HEK293 (cell line): ENCODE results near the gene SDC3.

ENCODE experiments used
- CTCF ChIA-PET: fragments of 350-600 bp; formaldehyde crosslinking; extraction: SDS; loops from one replicate; lab custom pipeline; 2021; ENCODE audit warnings: antibody characterized with exemption; lab: Yijun Ruan, JAX
- POLR2A ChIA-PET: fragments of 300-600 bp; formaldehyde crosslinking; extraction: SDS; loops from one replicate; lab custom pipeline; 2020; ENCODE audit warnings: antibody characterized with exemption, inconsistent platforms; lab: Yijun Ruan, JAX
- H3K27ac ChIP-seq: fragments of 200-500 bp; sonication (Bioruptor generic); 2 replicates; pipeline ENCODE4 v1.5.1; 2014; ENCODE audit warnings: low read depth, low read length, control low read depth, inconsistent platforms; ENCODE audit errors: extremely low read depth
- H3K36me3 ChIP-seq, 2 experiments: fragments of 200-500 bp in 1 of 2; sonication (Bioruptor generic) in 1 of 2; 1 replicate in 1 of 2; 2 replicates in 1 of 2; pipeline ENCODE4 v1.5.1; 2014 to 2017; ENCODE audit warnings: inconsistent platforms in 2 of 2, low read length in 2 of 2; ENCODE audit not compliant: control insufficient read depth in 2 of 2, insufficient read depth in 1 of 2
- H3K4me1 ChIP-seq: fragments of 200-500 bp; sonication (Bioruptor generic); 2 replicates; pipeline ENCODE4 v1.5.1; 2014; ENCODE audit warnings: mild to moderate bottlenecking, low read length, inconsistent platforms; ENCODE audit not compliant: control insufficient read depth, insufficient read depth
- H3K4me3 ChIP-seq: 2 replicates; pipeline ENCODE4 v1.5.1; 2011; ENCODE audit warnings: low read depth, mild to moderate bottlenecking, control low read depth, low read length, moderate library complexity
- H3K9me3 ChIP-seq: fragments of 200-500 bp; sonication (Bioruptor generic); 2 replicates; pipeline ENCODE4 v1.5.1; 2014; ENCODE audit warnings: low read depth, low read length, inconsistent platforms; ENCODE audit not compliant: control insufficient read depth, insufficient read depth
- GLI4 ChIP-seq: fragments of 450-650 bp; formaldehyde crosslinking; IDR thresholded peaks from 2 replicates; pipeline ENCODE4 v1.5.1; 2016; ENCODE audit warnings: missing biosample characterization, missing genetic modification characterization
- HOXD13 ChIP-seq: sonication (generic); formaldehyde crosslinking; IDR thresholded peaks from 2 replicates; pipeline ENCODE4 v1.8.0; 2022; ENCODE audit warnings: missing genetic modification reagents, borderline replicate concordance
- KLF9 ChIP-seq: fragments of 450-650 bp; formaldehyde crosslinking; IDR thresholded peaks from 2 replicates; pipeline ENCODE4 v1.5.1; 2016; ENCODE audit warnings: missing biosample characterization, missing genetic modification characterization, low read depth
- OSR2 ChIP-seq: fragments of 450-650 bp; formaldehyde crosslinking; IDR thresholded peaks from 2 replicates; pipeline ENCODE4 v1.5.1; 2016; ENCODE audit warnings: missing biosample characterization, missing genetic modification characterization
- RBAK ChIP-seq: fragments of 450-650 bp; formaldehyde crosslinking; IDR thresholded peaks from 2 replicates; pipeline ENCODE4 v1.5.1; 2016; ENCODE audit warnings: missing biosample characterization, missing genetic modification characterization
- SP3 ChIP-seq: fragments of 450-650 bp; formaldehyde crosslinking; IDR thresholded peaks from 2 replicates; pipeline ENCODE4 v1.5.1; 2016; ENCODE audit warnings: missing biosample characterization, missing genetic modification characterization
- ZBTB44 ChIP-seq: fragments of 450-650 bp; IDR thresholded peaks from 2 replicates; pipeline ENCODE4 v1.5.1; 2018; ENCODE audit warnings: missing biosample characterization, mild to moderate bottlenecking, missing genetic modification characterization
- ZFHX2 ChIP-seq: fragments of 450-650 bp; formaldehyde crosslinking; conservative IDR thresholded peaks from 2 replicates; pipeline ENCODE4 v1.5.1; 2016; ENCODE audit warnings: missing biosample characterization, missing genetic modification characterization
- ZNF169 ChIP-seq: fragments of 450-650 bp; formaldehyde crosslinking; IDR thresholded peaks from 2 replicates; pipeline ENCODE4 v1.5.1; 2016; ENCODE audit warnings: missing biosample characterization, missing genetic modification characterization
- ZNF18 ChIP-seq: fragments of 450-650 bp; formaldehyde crosslinking; IDR thresholded peaks from 2 replicates; pipeline ENCODE4 v1.5.1; 2016; ENCODE audit warnings: missing biosample characterization, missing genetic modification characterization
- ZNF24 ChIP-seq: fragments of 450-650 bp; formaldehyde crosslinking; IDR thresholded peaks from 2 replicates; pipeline ENCODE4 v1.5.1; 2016; ENCODE audit warnings: missing biosample characterization, missing genetic modification characterization
- ZNF274 ChIP-seq, 2 experiments: fragments of 200-500 bp in 1 of 2; fragments of 450-650 bp in 1 of 2; sonication (Bioruptor generic) in 1 of 2; formaldehyde crosslinking in 1 of 2; IDR thresholded peaks; 2 replicates each; pipeline versions ENCODE4 v1.5.1 to v1.6.1; 2014 to 2016; ENCODE audit warnings: borderline replicate concordance in 1 of 2, inconsistent platforms in 1 of 2, low read length in 1 of 2, missing biosample characterization in 1 of 2, missing genetic modification characterization in 1 of 2
- ZNF280D ChIP-seq: fragments of 450-650 bp; formaldehyde crosslinking; IDR thresholded peaks from 2 replicates; pipeline ENCODE4 v1.5.1; 2016; ENCODE audit warnings: missing biosample characterization, missing genetic modification characterization
- ZNF335 ChIP-seq: fragments of 450-650 bp; formaldehyde crosslinking; conservative IDR thresholded peaks from 2 replicates; pipeline ENCODE4 v1.5.1; 2016; ENCODE audit warnings: missing biosample characterization, missing genetic modification characterization
- ZNF561 ChIP-seq: fragments of 450-650 bp; IDR thresholded peaks from 2 replicates; pipeline ENCODE4 v1.5.1; 2018; ENCODE audit warnings: missing biosample characterization, missing genetic modification characterization, borderline replicate concordance
- ZNF571 ChIP-seq: fragments of 450-650 bp; formaldehyde crosslinking; IDR thresholded peaks from 2 replicates; pipeline ENCODE4 v1.5.0; 2017; ENCODE audit warnings: missing biosample characterization, missing genetic modification characterization
- ZNF629 ChIP-seq: fragments of 450-650 bp; formaldehyde crosslinking; IDR thresholded peaks from 2 replicates; pipeline ENCODE4 v1.5.1; 2017; ENCODE audit warnings: missing biosample characterization, missing genetic modification characterization
- ZNF660 ChIP-seq: fragments of 450-650 bp; IDR thresholded peaks from 2 replicates; pipeline ENCODE4 v1.5.1; 2018; ENCODE audit warnings: missing biosample characterization, mild to moderate bottlenecking, missing genetic modification characterization
- ZNF777 ChIP-seq: fragments of 450-650 bp; formaldehyde crosslinking; IDR thresholded peaks from 2 replicates; pipeline ENCODE4 v1.5.1; 2017; ENCODE audit warnings: missing biosample characterization, missing genetic modification characterization, borderline replicate concordance
- ZNF791 ChIP-seq: fragments of 450-650 bp; formaldehyde crosslinking; IDR thresholded peaks from 2 replicates; pipeline ENCODE4 v1.5.1; 2016; ENCODE audit warnings: missing biosample characterization, missing genetic modification characterization
- TF ChIP-seq, protein P1 (sequence below): fragments of 450-650 bp; formaldehyde crosslinking; IDR thresholded peaks from 2 replicates; pipeline ENCODE4 v1.5.1; 2016; ENCODE audit warnings: missing biosample characterization, missing genetic modification characterization, borderline replicate concordance
- TF ChIP-seq, protein P2 (sequence below): sonication (generic); formaldehyde crosslinking; IDR thresholded peaks from 2 replicates; pipeline ENCODE4 v1.8.1; 2022; ENCODE audit warnings: mild to moderate bottlenecking, moderate library complexity, missing genetic modification reagents

SDC3 gene

DNA sequence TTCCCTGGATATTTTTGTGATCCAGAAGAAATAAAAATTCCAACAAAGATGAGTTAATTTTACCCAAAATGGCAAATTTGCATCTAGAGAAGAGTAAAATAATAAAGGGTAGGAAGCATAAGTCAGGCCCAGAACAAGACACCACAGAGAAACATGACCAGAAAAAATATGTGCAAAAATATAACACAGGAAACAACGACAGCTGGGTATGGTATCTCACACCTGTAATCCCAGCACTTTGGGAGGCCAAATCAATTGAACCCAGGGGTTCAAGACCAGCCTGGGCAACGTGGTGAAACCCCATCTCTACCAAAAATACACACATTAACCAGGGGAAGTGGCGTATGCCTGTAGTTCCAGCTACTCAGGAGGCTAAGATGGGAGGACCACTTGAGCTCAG is 39.7 kb upstream of the SDC3 start (continued):
- TF ChIP-seq ZNF561 (tag by site-specific recombination): no peak
- TF ChIP-seq, all 188 proteins: peak for 0

- ChIA-PET CTCF (interaction anchor here (1.7 kb wide), 1 partner anchor 18 kb away, joined by 5 read pairs; no protein-coding TSS in a partner anchor), POLR2A (no interaction called here)
- Histone ChIP-seq H3K4me1 (no peaks in the 10 kb centered on the region), H3K27ac (no peak overlapping the region), H3K9me3 (no peaks in the 10 kb centered on the region), H3K4me3 (no peak overlapping the region), H3K36me3 (peaks cover 35 to 92% of the 10 kb centered on the region in 2 experiments)
- TF ChIP-seq ZNF660 (tag by site-specific recombination): no peak
- TF ChIP-seq ZNF777 (tag by site-specific recombination): no peak
- TF ChIP-seq RBAK (tag by site-specific recombination): no peak
- TF ChIP-seq GLI4: no peak
- no peak for TF ChIP-seq ZNF791 (tag by site-specific recombination)
Observed at GRCh38 chr1:30947212-30947611, 38.7 kb upstream of the SDC3 start.

- CTCF ChIA-PET: interaction anchor here (0.5 to 2.0 kb wide), 4 partner anchors 13 to 160 kb away, joined by 3 to 9 read pairs (median 4); no protein-coding TSS in a partner anchor
- H3K4me1 ChIP-seq: no peaks in the 10 kb centered on the region
- TF ChIP-seq, protein P1, sequence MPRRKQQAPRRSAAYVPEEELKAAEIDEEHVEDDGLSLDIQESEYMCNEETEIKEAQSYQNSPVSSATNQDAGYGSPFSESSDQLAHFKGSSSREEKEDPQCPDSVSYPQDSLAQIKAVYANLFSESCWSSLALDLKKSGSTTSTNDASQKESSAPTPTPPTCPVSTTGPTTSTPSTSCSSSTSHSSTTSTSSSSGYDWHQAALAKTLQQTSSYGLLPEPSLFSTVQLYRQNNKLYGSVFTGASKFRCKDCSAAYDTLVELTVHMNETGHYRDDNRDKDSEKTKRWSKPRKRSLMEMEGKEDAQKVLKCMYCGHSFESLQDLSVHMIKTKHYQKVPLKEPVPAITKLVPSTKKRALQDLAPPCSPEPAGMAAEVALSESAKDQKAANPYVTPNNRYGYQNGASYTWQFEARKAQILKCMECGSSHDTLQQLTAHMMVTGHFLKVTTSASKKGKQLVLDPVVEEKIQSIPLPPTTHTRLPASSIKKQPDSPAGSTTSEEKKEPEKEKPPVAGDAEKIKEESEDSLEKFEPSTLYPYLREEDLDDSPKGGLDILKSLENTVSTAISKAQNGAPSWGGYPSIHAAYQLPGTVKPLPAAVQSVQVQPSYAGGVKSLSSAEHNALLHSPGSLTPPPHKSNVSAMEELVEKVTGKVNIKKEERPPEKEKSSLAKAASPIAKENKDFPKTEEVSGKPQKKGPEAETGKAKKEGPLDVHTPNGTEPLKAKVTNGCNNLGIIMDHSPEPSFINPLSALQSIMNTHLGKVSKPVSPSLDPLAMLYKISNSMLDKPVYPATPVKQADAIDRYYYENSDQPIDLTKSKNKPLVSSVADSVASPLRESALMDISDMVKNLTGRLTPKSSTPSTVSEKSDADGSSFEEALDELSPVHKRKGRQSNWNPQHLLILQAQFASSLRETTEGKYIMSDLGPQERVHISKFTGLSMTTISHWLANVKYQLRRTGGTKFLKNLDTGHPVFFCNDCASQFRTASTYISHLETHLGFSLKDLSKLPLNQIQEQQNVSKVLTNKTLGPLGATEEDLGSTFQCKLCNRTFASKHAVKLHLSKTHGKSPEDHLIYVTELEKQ (tag by site-specific recombination): no peak
- TF ChIP-seq ZNF24 (tag by site-specific recombination) (no peak), OSR2 (tag by site-specific recombination) (no peak), ZNF169 (no peak), ZNF571 (tag by site-specific recombination) (no peak), ZNF629 (tag by site-specific recombination) (no peak), ZNF280D (tag by site-specific recombination) (no peak), HOXD13 (CRISPR knock-in tag) (no peak), ZFHX2 (tag by site-specific recombination) (no peak), ZNF274 (IDR thresholded peaks at IDR 0.05; ENCODE audit: low read length) (no peak), ZNF274 (tag by site-specific recombination; IDR thresholded peaks at IDR 0.05; ENCODE audit: borderline replicate concordance) (no peak), SP3 (no peak), KLF9 (tag by site-specific recombination) (no peak), ZNF335 (tag by site-specific recombination) (no peak), ZBTB44 (tag by site-specific recombination) (no peak), ZNF18 (no peak)
- TF ChIP-seq, protein P2, sequence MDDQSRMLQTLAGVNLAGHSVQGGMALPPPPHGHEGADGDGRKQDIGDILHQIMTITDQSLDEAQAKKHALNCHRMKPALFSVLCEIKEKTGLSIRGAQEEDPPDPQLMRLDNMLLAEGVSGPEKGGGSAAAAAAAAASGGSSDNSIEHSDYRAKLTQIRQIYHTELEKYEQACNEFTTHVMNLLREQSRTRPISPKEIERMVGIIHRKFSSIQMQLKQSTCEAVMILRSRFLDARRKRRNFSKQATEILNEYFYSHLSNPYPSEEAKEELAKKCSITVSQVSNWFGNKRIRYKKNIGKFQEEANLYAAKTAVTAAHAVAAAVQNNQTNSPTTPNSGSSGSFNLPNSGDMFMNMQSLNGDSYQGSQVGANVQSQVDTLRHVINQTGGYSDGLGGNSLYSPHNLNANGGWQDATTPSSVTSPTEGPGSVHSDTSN (CRISPR knock-in tag): no peak
Observed at GRCh38 chr1:30942326-30942963, 33.9 kb upstream of the SDC3 start.

More at GRCh38 chr1:30942326-30942963, 33.9 kb upstream of the SDC3 start:
- H3K27ac ChIP-seq: no peak overlapping the region
- no peak overlapping the region for H3K4me3 ChIP-seq
- peaks cover 42 to 92% of the 10 kb centered on the region in 2 experiments for H3K36me3 ChIP-seq
- POLR2A ChIA-PET: interaction anchor here (0.5 kb wide), 1 partner anchor 49 kb away, joined by 3 read pairs; no protein-coding TSS in a partner anchor
- no peaks in the 10 kb centered on the region for H3K9me3 ChIP-seq
